A549 (cell line): Measurements from ENCODE around the gene TRIM22. TPM values are rescaled to one million over a fixed set of nuclear protein-coding genes. Genes with fewer than 3 reads are reported as not detected.

Experiments used
- ATAC-seq, 2 experiments: fragments of 200-7000 bp in 1 of 2; fragments of >200 bp in 1 of 2; cut with Nextera tagmentation in 1 of 2; cut with Tn5 transposase in 1 of 2; 3 replicates each; pipeline versions ENCODE4 v1.8.0 to v1.9.1; 2018 to 2020; ENCODE audit warnings: mild to moderate bottlenecking in 1 of 2, moderate library complexity in 1 of 2
- CTCF ChIA-PET: fragments of 300-600 bp; sonication (Branson Sonifier 250); formaldehyde crosslinking; extraction: SDS; loops from one replicate; lab custom pipeline; 2021; ENCODE audit warnings: antibody characterized with exemption, inconsistent platforms; lab: Yijun Ruan, JAX
- POLR2A ChIA-PET: fragments of 350-600 bp; formaldehyde crosslinking; extraction: SDS; loops from one replicate; lab custom pipeline; 2021; ENCODE audit warnings: antibody characterized with exemption, inconsistent platforms; lab: Yijun Ruan, JAX
- DNase-seq, 2 experiments: peaks; one replicate each; pipeline versions ENCODE4 v3.0.0 to v3.0.0-alpha.2; 2011 to 2016; ENCODE audit warnings: low read depth in 1 of 2, low spot score in 1 of 2
- FAIRE-seq: peaks from 2 replicates; lab custom pipeline; 2011; peaks lifted over from hg19 to GRCh38; lab: Jason Lieb, UNC
- H3K27ac ChIP-seq, 2 experiments: fragments of >200 bp; sonication (Bioruptor Twin); formaldehyde crosslinking; 3 replicates each; pipeline ENCODE4 v1.5.1; 2016 to 2017
- H3K4me1 ChIP-seq: fragments of >200 bp; sonication (Bioruptor Twin); formaldehyde crosslinking; 3 replicates; pipeline ENCODE4 v1.6.1; 2016
- H3K4me2 ChIP-seq: fragments of >200 bp; sonication (Bioruptor Twin); formaldehyde crosslinking; 3 replicates; pipeline ENCODE4 v1.6.1; 2016
- H3K4me3 ChIP-seq: fragments of >200 bp; sonication (Bioruptor Twin); formaldehyde crosslinking; 3 replicates; pipeline ENCODE4 v1.5.1; 2016
- H3K9me3 ChIP-seq: fragments of >200 bp; sonication (Bioruptor Twin); formaldehyde crosslinking; 3 replicates; pipeline ENCODE4 v1.6.1; 2016
- BHLHE40 ChIP-seq: IDR thresholded peaks from 2 replicates; pipeline ENCODE4 v1.6.1; 2012; ENCODE audit warnings: low read depth, low read length, inconsistent platforms
- CBX8 ChIP-seq: fragments of 200-600 bp; sonication (generic); IDR thresholded peaks from 2 replicates; pipeline ENCODE4 v1.6.1; 2016
- CEBPB ChIP-seq, 2 experiments: fragments of >200 bp in 1 of 2; sonication (Bioruptor Twin) in 1 of 2; formaldehyde crosslinking in 1 of 2; IDR thresholded peaks; 2 replicates each; pipeline ENCODE4 v1.6.1; 2012 to 2016
- CHD2 ChIP-seq: fragments of 150-350 bp; IDR thresholded peaks from 2 replicates; pipeline ENCODE4 v1.6.1; 2014; ENCODE audit warnings: low read length; ENCODE audit not compliant: partially characterized antibody
- CHD4 ChIP-seq: fragments of 200-600 bp; sonication (generic); IDR thresholded peaks from 2 replicates; pipeline ENCODE4 v1.6.1; 2016; ENCODE audit warnings: antibody characterized with exemption, mild to moderate bottlenecking, borderline replicate concordance
- EHMT2 ChIP-seq: fragments of 200-600 bp; sonication (generic); IDR thresholded peaks from 2 replicates; pipeline ENCODE4 v1.6.1; 2016; ENCODE audit warnings: antibody characterized with exemption, low read depth, mild to moderate bottlenecking, moderate library complexity
- EP300 ChIP-seq, 2 experiments: fragments of >200 bp; sonication (Bioruptor Twin); formaldehyde crosslinking; IDR thresholded peaks; 2 replicates in 1 of 2; 3 replicates in 1 of 2; pipeline ENCODE4 v1.6.1; 2016 to 2017
- FOSL2 ChIP-seq, 2 experiments: fragments of 450-650 bp in 1 of 2; fragments of >200 bp in 1 of 2; sonication (Bioruptor Twin) in 1 of 2; formaldehyde crosslinking; IDR thresholded peaks; 2 replicates each; pipeline versions ENCODE4 v1.5.0 to v1.6.1; 2016 to 2020; ENCODE audit warnings: mild to moderate bottlenecking in 1 of 2, moderate library complexity in 1 of 2
- FOXS1 ChIP-seq: fragments of 250-450 bp; sonication (Bioruptor Pico); IDR thresholded peaks from 2 replicates; pipeline ENCODE4 v1.5.0; 2020; ENCODE audit warnings: mild to moderate bottlenecking, moderate library complexity
- GATA3 ChIP-seq: IDR thresholded peaks from 2 replicates; pipeline ENCODE4 v1.6.1; 2012; ENCODE audit warnings: borderline replicate concordance
- HDAC2 ChIP-seq: fragments of 200-600 bp; sonication (generic); IDR thresholded peaks from 2 replicates; pipeline ENCODE4 v1.6.1; 2016
- HOXA7 ChIP-seq: fragments of 250-450 bp; sonication (Bioruptor Pico); IDR thresholded peaks from 2 replicates; pipeline ENCODE4 v1.5.0; 2020; ENCODE audit warnings: mild to moderate bottlenecking, moderate library complexity
- HOXB13 ChIP-seq: fragments of 250-450 bp; sonication (Bioruptor Pico); IDR thresholded peaks from 2 replicates; pipeline ENCODE4 v1.5.0; 2020; ENCODE audit warnings: low read depth, mild to moderate bottlenecking, moderate library complexity
- JUNB ChIP-seq: fragments of >200 bp; sonication (Bioruptor Twin); formaldehyde crosslinking; IDR thresholded peaks from 2 replicates; pipeline ENCODE4 v1.6.1; 2016
- KDM5A ChIP-seq: fragments of 200-600 bp; sonication (generic); IDR thresholded peaks from 2 replicates; pipeline ENCODE4 v1.6.1; 2016; ENCODE audit warnings: antibody characterized with exemption, mild to moderate bottlenecking
- MYC ChIP-seq: IDR thresholded peaks from 2 replicates; pipeline ENCODE4 v1.6.1; 2012; ENCODE audit warnings: mild to moderate bottlenecking, inconsistent platforms, low read length, improper control_type of control experiment, borderline replicate concordance
- NPAS2 ChIP-seq: fragments of 250-450 bp; sonication (Bioruptor Pico); IDR thresholded peaks from 2 replicates; pipeline ENCODE4 v1.8.0; 2022; ENCODE audit warnings: mild to moderate bottlenecking, moderate library complexity, borderline replicate concordance
- NR3C1 ChIP-seq: fragments of >200 bp; sonication (Bioruptor Twin); formaldehyde crosslinking; IDR thresholded peaks from 3 replicates; pipeline ENCODE4 v1.6.1; 2017
- POLR2AphosphoS2 ChIP-seq: conservative IDR thresholded peaks from 2 replicates; pipeline ENCODE4 v1.6.1; 2012; ENCODE audit warnings: low read length, improper control_type of control experiment, inconsistent platforms
- RARB ChIP-seq: fragments of 250-450 bp; sonication (Bioruptor Pico); IDR thresholded peaks from 2 replicates; pipeline ENCODE4 v1.8.0; 2021; ENCODE audit warnings: mild to moderate bottlenecking, moderate library complexity
- RCOR1 ChIP-seq: fragments of 150-350 bp; IDR thresholded peaks from 2 replicates; pipeline ENCODE4 v1.6.1; 2014; ENCODE audit warnings: antibody characterized with exemption, low read length, low read depth
- RFX5 ChIP-seq: fragments of 450-650 bp; IDR thresholded peaks from 2 replicates; pipeline ENCODE4 v1.7.1; 2014; ENCODE audit warnings: antibody characterized with exemption, mild to moderate bottlenecking, moderate library complexity
- SMC3 ChIP-seq: fragments of >200 bp; sonication (Bioruptor Twin); formaldehyde crosslinking; IDR thresholded peaks from 3 replicates; pipeline ENCODE4 v1.6.1; 2018; ENCODE audit warnings: inconsistent platforms
- ZFP36 ChIP-seq: fragments of 450-650 bp; IDR thresholded peaks from 2 replicates; pipeline ENCODE4 v1.6.1; 2014; ENCODE audit warnings: borderline replicate concordance; ENCODE audit not compliant: partially characterized antibody
- ZNF302 ChIP-seq: fragments of 250-450 bp; sonication (Bioruptor Pico); IDR thresholded peaks from 2 replicates; pipeline ENCODE4 v1.9.0; 2021; ENCODE audit warnings: inconsistent platforms, mild to moderate bottlenecking, moderate library complexity
- WGBS: methylation state at CpG from one replicate; pipeline ENCODE4 v1.1.6; 2017; ENCODE audit errors: missing lambda C conversion rate; 5-methylcytosine and 5-hydroxymethylcytosine counted together
- polyA plus RNA-seq, 4 experiments: library from polyadenylated mRNA; depleted of rRNA in 3 of 4; stranded (reverse); fragments of >200 nt; fragmentation: RNase III in 1 of 4; extraction: RNeasy Plus Mini Kit Qiagen cat#74134 plus additional on column Dnase treatment in 1 of 4; gene quantifications; 2 replicates in 3 of 4; 3 replicates in 1 of 4; pipeline ENCODE4 v1.2.3, GENCODE V29; 2011 to 2017
- TF ChIP-seq, protein P1 (sequence below): fragments of 150-350 bp; IDR thresholded peaks from 2 replicates; pipeline ENCODE4 v1.6.1; 2014; ENCODE audit warnings: low read depth, mild to moderate bottlenecking, low read length
- TF ChIP-seq, protein P2 (sequence below): fragments of 250-450 bp; sonication (Bioruptor Pico); IDR thresholded peaks from 2 replicates; pipeline ENCODE4 v1.5.0; 2020; ENCODE audit warnings: low read depth, mild to moderate bottlenecking, moderate library complexity
- TF ChIP-seq, protein P3 (sequence below): fragments of 200-600 bp; sonication (generic); IDR thresholded peaks from 2 replicates; pipeline ENCODE4 v1.6.1; 2016; ENCODE audit warnings: antibody characterized with exemption, mild to moderate bottlenecking, moderate library complexity
- TF ChIP-seq, protein P4 (sequence below): IDR thresholded peaks from 2 replicates; pipeline ENCODE4 v1.6.1; 2012

The TRIM22 gene
- polyA plus RNA-seq, 2 of the 4 experiments (the other 2 are of a cell fraction) = 1.4 to 2.7 TPM

DNA sequence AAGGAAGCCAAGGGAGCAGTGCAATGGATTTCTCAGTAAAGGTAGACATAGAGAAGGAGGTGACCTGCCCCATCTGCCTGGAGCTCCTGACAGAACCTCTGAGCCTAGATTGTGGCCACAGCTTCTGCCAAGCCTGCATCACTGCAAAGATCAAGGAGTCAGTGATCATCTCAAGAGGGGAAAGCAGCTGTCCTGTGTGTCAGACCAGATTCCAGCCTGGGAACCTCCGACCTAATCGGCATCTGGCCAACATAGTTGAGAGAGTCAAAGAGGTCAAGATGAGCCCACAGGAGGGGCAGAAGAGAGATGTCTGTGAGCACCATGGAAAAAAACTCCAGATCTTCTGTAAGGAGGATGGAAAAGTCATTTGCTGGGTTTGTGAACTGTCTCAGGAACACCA lies 6.6 kb downstream of the TRIM22 start:
- ChIA-PET POLR2A (no interaction called here), CTCF (interaction anchor here (1.3 kb wide), 1 partner anchor 12 kb away, joined by 4 read pairs; the partner anchor contains the start of gene TRIM5)
- TF ChIP-seq RCOR1 (no peak), BHLHE40 (no peak), ZNF302 (CRISPR knock-in tag) (no peak), POLR2AphosphoS2 (no peak), GATA3 (no peak), CEBPB (IDR thresholded peaks at IDR 0.05) (no peak), NPAS2 (no peak), RFX5 (no peak), NR3C1 (no peak), CBX8 (no peak), KDM5A (no peak)
- TF ChIP-seq, protein P1, sequence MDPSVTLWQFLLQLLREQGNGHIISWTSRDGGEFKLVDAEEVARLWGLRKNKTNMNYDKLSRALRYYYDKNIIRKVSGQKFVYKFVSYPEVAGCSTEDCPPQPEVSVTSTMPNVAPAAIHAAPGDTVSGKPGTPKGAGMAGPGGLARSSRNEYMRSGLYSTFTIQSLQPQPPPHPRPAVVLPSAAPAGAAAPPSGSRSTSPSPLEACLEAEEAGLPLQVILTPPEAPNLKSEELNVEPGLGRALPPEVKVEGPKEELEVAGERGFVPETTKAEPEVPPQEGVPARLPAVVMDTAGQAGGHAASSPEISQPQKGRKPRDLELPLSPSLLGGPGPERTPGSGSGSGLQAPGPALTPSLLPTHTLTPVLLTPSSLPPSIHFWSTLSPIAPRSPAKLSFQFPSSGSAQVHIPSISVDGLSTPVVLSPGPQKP = no peak
- TF ChIP-seq, protein P2, sequence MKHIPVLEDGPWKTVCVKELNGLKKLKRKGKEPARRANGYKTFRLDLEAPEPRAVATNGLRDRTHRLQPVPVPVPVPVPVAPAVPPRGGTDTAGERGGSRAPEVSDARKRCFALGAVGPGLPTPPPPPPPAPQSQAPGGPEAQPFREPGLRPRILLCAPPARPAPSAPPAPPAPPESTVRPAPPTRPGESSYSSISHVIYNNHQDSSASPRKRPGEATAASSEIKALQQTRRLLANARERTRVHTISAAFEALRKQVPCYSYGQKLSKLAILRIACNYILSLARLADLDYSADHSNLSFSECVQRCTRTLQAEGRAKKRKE (CRISPR knock-in tag) = no peak
- no peaks in the 10 kb centered on the region for H3K9me3 ChIP-seq
- no peak overlapping the region for H3K27ac ChIP-seq
- no peak overlapping the region for H3K4me2 ChIP-seq
- no peaks in the 10 kb centered on the region for H3K4me1 ChIP-seq
- WGBS = 40% methylated on average over 2 of the region's 2 CpGs
- DNase-seq (no peak), FAIRE-seq (no peak), ATAC-seq (no peak; a peak in 2 of 6 replicates)
- H3K4me3 ChIP-seq = no peak overlapping the region

DNA sequence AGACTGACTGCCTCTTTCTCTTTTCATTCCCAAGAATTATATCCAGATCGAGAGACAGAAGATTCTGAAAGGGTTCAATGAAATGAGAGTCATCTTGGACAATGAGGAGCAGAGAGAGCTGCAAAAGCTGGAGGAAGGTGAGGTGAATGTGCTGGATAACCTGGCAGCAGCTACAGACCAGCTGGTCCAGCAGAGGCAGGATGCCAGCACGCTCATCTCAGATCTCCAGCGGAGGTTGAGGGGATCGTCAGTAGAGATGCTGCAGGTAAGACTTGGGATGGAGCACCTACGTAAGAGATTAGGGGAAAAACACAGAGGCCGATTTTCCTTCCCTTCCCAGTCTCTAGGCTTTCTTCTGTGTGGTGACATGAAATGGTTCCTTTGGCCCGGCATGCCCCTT lies 8.7 kb downstream of the TRIM22 start:
- FAIRE-seq = no peak
- ATAC-seq = no peak
- DNase-seq = no peak
- TF ChIP-seq FOSL2 (IDR thresholded peaks at IDR 0.05) (no peak), FOSL2 (CRISPR knock-in tag; IDR thresholded peaks at IDR 0.05) (no peak), SMC3 (no peak), MYC (no peak), CHD2 (no peak), ZFP36 (no peak), KDM5A (no peak), RARB (CRISPR knock-in tag) (no peak), HOXA7 (no peak), GATA3 (no peak), HDAC2 (no peak), JUNB (no peak), EHMT2 (no peak), CHD4 (no peak), FOXS1 (CRISPR knock-in tag) (no peak), ZNF302 (CRISPR knock-in tag) (no peak), HOXB13 (CRISPR knock-in tag) (no peak), EP300 (IDR thresholded peaks at IDR 0.05) (no peak)
- TF ChIP-seq, protein P3, sequence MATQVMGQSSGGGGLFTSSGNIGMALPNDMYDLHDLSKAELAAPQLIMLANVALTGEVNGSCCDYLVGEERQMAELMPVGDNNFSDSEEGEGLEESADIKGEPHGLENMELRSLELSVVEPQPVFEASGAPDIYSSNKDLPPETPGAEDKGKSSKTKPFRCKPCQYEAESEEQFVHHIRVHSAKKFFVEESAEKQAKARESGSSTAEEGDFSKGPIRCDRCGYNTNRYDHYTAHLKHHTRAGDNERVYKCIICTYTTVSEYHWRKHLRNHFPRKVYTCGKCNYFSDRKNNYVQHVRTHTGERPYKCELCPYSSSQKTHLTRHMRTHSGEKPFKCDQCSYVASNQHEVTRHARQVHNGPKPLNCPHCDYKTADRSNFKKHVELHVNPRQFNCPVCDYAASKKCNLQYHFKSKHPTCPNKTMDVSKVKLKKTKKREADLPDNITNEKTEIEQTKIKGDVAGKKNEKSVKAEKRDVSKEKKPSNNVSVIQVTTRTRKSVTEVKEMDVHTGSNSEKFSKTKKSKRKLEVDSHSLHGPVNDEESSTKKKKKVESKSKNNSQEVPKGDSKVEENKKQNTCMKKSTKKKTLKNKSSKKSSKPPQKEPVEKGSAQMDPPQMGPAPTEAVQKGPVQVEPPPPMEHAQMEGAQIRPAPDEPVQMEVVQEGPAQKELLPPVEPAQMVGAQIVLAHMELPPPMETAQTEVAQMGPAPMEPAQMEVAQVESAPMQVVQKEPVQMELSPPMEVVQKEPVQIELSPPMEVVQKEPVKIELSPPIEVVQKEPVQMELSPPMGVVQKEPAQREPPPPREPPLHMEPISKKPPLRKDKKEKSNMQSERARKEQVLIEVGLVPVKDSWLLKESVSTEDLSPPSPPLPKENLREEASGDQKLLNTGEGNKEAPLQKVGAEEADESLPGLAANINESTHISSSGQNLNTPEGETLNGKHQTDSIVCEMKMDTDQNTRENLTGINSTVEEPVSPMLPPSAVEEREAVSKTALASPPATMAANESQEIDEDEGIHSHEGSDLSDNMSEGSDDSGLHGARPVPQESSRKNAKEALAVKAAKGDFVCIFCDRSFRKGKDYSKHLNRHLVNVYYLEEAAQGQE = no peak
- TF ChIP-seq, protein P4, sequence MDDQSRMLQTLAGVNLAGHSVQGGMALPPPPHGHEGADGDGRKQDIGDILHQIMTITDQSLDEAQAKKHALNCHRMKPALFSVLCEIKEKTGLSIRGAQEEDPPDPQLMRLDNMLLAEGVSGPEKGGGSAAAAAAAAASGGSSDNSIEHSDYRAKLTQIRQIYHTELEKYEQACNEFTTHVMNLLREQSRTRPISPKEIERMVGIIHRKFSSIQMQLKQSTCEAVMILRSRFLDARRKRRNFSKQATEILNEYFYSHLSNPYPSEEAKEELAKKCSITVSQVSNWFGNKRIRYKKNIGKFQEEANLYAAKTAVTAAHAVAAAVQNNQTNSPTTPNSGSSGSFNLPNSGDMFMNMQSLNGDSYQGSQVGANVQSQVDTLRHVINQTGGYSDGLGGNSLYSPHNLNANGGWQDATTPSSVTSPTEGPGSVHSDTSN = no peak
- Histone ChIP-seq H3K4me2 (no peak overlapping the region), H3K4me3 (no peak overlapping the region), H3K27ac (no peak overlapping the region), H3K4me1 (no peaks in the 10 kb centered on the region), H3K9me3 (no peaks in the 10 kb centered on the region)
- POLR2A ChIA-PET = no interaction called here
- CTCF ChIA-PET = interaction anchor here (0.5 to 1.5 kb wide), 3 partner anchors 9 to 335 kb away, joined by 3 read pairs; partner anchors contain the start of gene TRIM22
- 73% methylated on average over 7 of the region's 7 CpGs for WGBS
